SK-N-DZ (cell line): ENCODE results near the gene SEZ6L.

Experiments
- DNase-seq: peaks from one replicate; pipeline ENCODE4 v3.0.0-alpha.2; 2015; ENCODE audit warnings: low spot score

Gene SEZ6L

GRCh38 chr22:26295563-26296126 is 126.4 kb downstream of the SEZ6L start:
- DNase-seq: no peak

- DNase-seq: no peak
Measured at GRCh38 chr22:26298605-26299310, 129.5 kb downstream of the SEZ6L start.

GRCh38 chr22:26302726-26303125 is 133.5 kb downstream of the SEZ6L start:
- DNase-seq: no peak

GRCh38 chr22:26303475-26303874 is 134.2 kb downstream of the SEZ6L start:
- DNase-seq: no peak

DNA sequence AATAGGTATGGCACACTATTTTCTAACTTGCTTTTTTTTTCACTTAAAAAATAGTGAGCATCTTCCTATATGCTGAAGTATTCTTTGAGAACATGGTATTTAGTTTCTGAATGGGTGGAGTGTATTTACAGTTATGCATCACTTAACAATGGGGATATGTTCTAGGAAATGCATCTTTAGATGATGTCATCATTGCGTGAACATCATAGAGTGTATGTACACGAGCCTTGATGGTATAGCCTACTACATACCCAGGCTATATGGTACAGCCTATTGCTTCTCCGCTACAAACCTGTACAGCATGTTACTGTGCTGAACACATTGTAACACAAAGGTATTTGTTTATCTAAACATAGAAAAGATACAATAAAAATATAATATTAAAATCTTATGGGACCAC is 135.5 kb downstream of the SEZ6L start:
- no peak for DNase-seq

DNA sequence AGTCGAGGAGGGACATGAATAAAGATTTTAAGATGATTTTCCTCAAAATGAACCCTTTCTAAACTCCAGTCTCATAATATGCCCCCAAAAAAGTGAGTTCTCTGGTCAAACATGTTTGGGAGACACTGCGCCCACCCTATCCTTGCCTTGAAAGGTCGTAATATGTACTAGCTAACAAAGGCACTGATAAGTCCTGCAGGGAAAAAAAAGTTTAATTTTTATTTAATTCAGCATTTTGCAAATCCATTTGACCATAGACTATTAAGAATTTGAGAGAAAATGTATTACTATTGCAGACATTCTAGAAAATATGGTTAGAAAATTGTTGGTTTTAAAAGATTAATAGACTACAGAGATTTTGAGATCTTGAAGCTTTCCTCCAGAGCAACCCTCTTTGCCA is 139.2 kb downstream of the SEZ6L start:
- no peak for DNase-seq

- no peak for DNase-seq
Measured at GRCh38 chr22:26310616-26311015, 141.4 kb downstream of the SEZ6L start.

- DNase-seq: no peak
Measured at GRCh38 chr22:26313291-26313690, 144.0 kb downstream of the SEZ6L start.

GRCh38 chr22:26314171-26314570 is 144.9 kb downstream of the SEZ6L start:
- DNase-seq: no peak

DNA sequence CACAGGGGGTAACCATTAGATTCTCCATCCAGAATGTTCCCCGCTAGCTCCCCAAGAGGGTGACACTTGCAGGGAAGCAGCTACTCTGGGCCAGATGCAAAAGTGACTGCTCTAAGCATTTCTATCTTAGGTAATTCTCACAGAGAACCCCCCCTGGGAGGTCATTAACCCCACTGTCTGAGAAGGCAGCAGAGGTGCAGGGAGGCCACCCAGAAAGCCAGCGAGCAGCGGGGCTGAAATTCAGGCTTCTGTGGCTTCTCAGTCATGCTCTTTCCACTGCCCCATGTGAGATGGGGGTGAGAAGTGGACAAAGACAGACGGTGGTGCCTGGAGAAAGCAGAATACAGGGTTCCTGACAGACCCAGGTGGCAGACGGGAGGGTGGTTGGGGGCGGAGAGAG is 145.4 kb downstream of the SEZ6L start:
- DNase-seq: no peak

- no peak for DNase-seq
Measured at GRCh38 chr22:26316732-26317285, 147.5 kb downstream of the SEZ6L start.

DNA sequence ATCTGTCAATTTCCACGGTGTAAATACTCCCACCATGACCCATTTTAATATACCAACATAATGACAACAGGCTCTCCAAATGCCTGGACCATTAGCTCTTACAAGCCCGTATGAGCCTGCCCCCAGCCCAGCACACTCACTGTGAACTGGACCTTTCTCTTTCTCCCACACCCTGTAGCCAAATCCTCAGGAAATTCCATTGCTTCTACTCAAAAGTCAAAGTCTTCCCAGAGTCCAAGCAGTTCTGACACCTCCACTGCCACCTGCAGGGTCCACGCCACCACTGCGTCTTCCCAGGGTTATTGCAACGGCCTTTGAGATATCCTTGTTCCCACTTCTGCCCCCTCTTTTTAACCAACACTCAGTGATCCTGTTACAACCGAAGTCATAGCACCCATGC is 149.7 kb downstream of the SEZ6L start:
- no peak for DNase-seq

DNA sequence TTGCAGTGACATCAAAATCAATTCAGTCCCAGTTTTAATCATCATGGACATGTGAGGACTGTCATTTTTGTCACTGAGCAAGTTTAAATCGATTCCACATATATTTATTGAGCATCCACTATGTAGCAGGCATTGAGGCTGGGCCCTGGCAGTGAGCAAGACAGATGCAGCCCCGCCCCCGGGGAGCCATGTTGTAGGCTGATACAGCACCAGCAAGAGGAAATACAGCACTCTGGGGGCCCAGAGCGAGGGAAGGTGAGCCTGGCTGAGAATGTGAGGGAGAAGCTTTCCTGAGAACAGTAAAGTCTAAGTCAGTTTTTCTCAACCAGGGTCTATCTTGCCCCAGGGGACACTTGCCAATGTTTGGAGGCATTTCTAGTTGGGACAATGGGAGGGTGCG is 151.2 kb downstream of the SEZ6L start:
- DNase-seq: no peak

- DNase-seq: no peak
Measured at GRCh38 chr22:26321469-26321913, 152.2 kb downstream of the SEZ6L start.

DNA sequence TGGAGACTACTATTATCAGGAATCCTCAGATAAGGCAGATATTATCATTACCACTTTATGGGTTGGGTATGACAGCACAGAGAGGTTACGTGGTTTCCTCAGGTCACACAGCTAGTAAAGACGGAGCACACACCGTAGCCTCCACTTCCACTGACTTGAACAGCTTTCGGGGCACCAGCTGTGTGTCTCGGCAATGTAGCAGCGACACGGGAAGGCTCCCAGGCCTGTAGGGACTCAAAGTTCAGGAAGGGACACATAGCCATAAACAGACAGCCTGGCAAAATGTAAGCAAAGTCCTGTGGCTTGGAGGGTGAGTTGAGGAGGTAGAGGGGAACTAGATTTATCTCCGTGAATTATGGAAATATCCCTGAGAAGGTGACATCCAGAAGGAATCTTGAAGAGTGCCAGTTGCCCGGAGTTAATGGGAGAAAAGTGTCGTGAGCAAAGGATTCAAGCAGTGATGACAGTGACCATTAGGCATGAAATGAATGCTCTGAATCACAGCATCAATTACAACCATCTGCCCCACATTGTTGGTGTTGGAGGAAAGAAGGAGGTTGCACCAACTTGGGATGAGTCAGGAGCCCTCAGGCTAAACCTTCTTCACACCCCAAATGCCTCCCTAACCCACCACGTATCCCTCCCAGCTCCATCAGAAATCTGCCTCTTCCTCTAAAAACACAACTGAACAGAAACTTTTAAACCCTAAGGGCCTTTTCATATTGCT is 153.1 kb downstream of the SEZ6L start:
- no peak for DNase-seq

DNA sequence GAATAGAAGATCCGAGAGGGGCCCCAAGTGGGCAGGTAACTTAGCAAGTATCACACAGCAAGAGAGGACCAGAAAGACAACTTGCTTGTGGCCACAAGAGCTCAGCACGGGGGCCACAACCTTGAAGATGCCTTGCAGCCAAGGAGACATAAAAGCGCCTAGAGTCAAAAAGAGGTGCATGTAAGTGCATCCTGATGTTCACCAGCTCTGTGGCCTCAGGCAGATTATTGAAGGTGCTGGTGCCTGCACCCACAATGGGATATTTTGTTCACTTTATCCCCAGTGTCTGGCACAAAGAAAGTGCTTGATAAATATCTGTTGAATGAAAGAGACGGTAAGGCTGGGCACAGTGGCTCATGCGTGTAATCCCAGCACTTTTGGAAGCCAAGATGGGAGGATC is 153.8 kb downstream of the SEZ6L start:
- DNase-seq: no peak

- DNase-seq: no peak
Measured at GRCh38 chr22:26324150-26324549, 154.9 kb downstream of the SEZ6L start.

DNA sequence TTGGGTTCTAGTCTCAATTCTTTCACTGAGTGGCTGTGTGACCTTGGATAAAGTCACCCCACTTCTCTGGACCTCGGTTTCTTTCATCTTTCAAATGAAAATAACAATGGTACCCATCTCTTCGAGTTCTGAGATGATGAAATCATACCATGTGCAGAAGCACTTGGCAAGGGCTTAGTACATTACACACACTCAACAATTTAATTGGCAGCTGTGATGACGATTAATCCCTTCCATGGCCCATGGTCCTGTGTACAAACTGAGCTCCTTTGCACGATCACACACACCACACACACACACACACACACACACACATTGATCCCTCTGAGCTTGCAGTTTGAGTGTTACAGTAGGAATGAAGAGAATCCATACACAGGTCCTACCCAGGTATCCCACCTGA is 156.4 kb downstream of the SEZ6L start:
- no peak for DNase-seq

DNA sequence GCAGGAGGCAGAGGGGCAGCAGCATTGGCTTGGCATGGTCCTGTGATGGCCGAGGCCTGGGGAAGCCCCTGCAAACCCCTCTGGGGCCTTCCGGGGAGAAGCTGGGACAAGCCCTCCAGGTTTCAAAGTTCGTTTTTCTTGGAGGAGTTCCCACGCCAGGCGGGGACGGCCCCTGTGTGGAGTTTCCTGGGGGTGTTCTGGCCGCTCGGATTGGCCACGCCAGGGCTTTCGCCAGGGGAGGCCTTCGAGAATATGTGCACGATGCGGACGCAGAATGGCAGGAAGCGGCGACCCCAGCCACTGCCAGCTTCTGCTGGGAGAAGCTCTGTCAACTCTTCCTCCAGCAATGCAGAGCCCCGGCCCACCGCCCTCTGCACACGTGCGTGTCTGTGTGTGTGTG is 157.5 kb downstream of the SEZ6L start:
- no peak for DNase-seq

DNA sequence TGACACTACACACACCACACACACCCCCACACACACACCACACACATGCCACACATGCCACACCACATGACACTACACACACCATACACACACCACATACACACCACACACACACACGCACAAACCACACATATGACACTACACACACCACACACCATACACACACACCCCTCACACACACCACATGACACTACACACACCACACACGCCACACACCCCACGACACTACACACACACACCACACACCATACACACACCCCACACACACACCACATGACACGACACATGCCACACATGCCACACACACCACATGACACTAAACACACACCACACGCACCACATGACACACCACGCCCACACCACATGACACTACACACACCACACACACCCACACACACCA is 158.0 kb downstream of the SEZ6L start:
- DNase-seq: no peak

GRCh38 chr22:26328221-26328620 is 159.0 kb downstream of the SEZ6L start:
- DNase-seq: no peak

- DNase-seq: peak; percentile 66
Measured at GRCh38 chr22:26330971-26331625, 161.8 kb downstream of the SEZ6L start.
